Measurements from ENCODE around the gene RSPH4A. TPM values are rescaled to one million over a fixed set of nuclear protein-coding genes. Genes with fewer than 3 reads are reported as not detected.
A peak's percentile ranks its signal among the peaks of the same experiment; 100 is the strongest.

RSPH4A gene
- polyA plus RNA-seq, 1 donor from 2014 or later: 11.0 TPM

DNA sequence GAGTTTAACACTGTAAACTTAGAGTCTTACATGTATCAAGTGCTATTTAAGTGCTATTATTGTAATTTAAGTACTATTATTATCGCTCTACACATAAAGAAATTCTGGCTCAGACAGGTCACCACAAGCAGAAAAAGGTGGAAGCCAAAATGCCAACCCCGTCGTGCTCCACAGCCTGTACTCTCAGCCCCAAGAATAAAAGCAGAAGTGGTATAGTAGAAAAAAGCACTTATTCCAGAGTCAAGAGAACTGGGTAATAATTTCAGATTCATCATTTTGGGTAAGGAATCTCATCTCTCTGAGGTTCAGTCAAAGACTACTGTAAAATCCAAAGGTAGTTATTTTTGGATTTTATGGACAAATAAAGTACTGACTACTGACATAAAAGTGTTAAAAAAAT, 51.3 kb downstream of the RSPH4A start:
- TF ChIP-seq CTCF (IDR thresholded peaks at IDR 0.05; ENCODE audit: poor library complexity, severe bottlenecking) (no peak), POLR2AphosphoS5 (IDR thresholded peaks at IDR 0.05) (no peak), RAD21 (conservative IDR thresholded peaks at IDR 0.05) (no peak), EP300 (conservative IDR thresholded peaks at IDR 0.05; ENCODE audit: poor library complexity, severe bottlenecking) (no peak), EZH2 (IDR thresholded peaks at IDR 0.05; ENCODE audit: borderline replicate concordance, insufficient read depth, low read length, poor library complexity, severe bottlenecking) (no peak), MXI1 (conservative IDR thresholded peaks at IDR 0.05; ENCODE audit: poor library complexity, severe bottlenecking) (no peak), SMC3 (conservative IDR thresholded peaks at IDR 0.05; ENCODE audit: poor library complexity) (no peak), TAF1 (IDR thresholded peaks at IDR 0.05; ENCODE audit: low read depth) (no peak)
- TF ChIP-seq, protein P1, sequence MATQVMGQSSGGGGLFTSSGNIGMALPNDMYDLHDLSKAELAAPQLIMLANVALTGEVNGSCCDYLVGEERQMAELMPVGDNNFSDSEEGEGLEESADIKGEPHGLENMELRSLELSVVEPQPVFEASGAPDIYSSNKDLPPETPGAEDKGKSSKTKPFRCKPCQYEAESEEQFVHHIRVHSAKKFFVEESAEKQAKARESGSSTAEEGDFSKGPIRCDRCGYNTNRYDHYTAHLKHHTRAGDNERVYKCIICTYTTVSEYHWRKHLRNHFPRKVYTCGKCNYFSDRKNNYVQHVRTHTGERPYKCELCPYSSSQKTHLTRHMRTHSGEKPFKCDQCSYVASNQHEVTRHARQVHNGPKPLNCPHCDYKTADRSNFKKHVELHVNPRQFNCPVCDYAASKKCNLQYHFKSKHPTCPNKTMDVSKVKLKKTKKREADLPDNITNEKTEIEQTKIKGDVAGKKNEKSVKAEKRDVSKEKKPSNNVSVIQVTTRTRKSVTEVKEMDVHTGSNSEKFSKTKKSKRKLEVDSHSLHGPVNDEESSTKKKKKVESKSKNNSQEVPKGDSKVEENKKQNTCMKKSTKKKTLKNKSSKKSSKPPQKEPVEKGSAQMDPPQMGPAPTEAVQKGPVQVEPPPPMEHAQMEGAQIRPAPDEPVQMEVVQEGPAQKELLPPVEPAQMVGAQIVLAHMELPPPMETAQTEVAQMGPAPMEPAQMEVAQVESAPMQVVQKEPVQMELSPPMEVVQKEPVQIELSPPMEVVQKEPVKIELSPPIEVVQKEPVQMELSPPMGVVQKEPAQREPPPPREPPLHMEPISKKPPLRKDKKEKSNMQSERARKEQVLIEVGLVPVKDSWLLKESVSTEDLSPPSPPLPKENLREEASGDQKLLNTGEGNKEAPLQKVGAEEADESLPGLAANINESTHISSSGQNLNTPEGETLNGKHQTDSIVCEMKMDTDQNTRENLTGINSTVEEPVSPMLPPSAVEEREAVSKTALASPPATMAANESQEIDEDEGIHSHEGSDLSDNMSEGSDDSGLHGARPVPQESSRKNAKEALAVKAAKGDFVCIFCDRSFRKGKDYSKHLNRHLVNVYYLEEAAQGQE (IDR thresholded peaks at IDR 0.05; ENCODE audit: borderline replicate concordance): no peak
- Histone ChIP-seq H3K9ac (ENCODE audit: low read length) (peak overlapping the region; percentile 78), H3K9me3 (ENCODE audit: low read length) (no peaks in the 10 kb centered on the region), H3F3A (ENCODE audit: insufficient read depth, low read length, poor library complexity, severe bottlenecking) (no peaks in the 10 kb centered on the region), H3K4me3 (ENCODE audit: low read length) (peak overlapping the region; percentile 75), H3K36me3 (ENCODE audit: insufficient read depth, low read length) (no peaks in the 10 kb centered on the region), H3K27me3 (ENCODE audit: insufficient read depth, low read depth, low read length) (no peaks in the 10 kb centered on the region), H3K79me2 (replicated peaks; ENCODE audit: insufficient read depth, low read length) (peaks cover 53% of the 10 kb centered on the region), H3K9me2 (ENCODE audit: insufficient read depth, low read length) (no peaks in the 10 kb centered on the region), H4K20me1 (ENCODE audit: insufficient read depth) (no peaks in the 10 kb centered on the region), H3K4me2 (ENCODE audit: low read length) (peak overlapping the region; percentile 94), H2AFZ (ENCODE audit: low read depth, low read length) (no peak overlapping the region), H3K27ac (ENCODE audit: low read length) (no peak overlapping the region)

DNA sequence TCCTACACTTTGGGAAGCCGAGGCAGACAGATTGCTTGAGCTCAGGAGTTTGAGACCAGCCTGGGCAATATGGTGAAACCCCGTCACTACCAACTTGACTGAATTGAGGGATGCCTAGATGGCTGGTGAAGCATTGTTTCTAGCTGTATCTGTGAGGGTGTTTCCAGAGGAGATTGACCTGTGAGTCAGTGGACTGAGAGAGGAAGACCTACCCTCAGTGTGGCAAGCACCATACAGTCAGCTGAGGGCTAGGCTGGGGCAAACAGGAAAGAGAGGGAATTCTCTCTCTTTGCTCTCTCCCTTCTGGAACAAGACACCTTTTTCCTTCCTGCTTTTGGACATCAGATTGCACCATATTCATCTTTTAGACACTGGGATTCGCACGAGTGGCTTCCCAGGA, 56.0 kb downstream of the RSPH4A start:
- H3F3A ChIP-seq (ENCODE audit: insufficient read depth, low read length, poor library complexity, severe bottlenecking): no peaks in the 10 kb centered on the region

More for the DNA sequence above, 56.0 kb downstream of the RSPH4A start:
- H3K9ac ChIP-seq (ENCODE audit: low read length): no peak overlapping the region
- no peak overlapping the region for H3K4me2 ChIP-seq (ENCODE audit: low read length)
- no peak for TF ChIP-seq EP300 (conservative IDR thresholded peaks at IDR 0.05; ENCODE audit: poor library complexity, severe bottlenecking)
- TF ChIP-seq RAD21 (conservative IDR thresholded peaks at IDR 0.05): no peak
- TF ChIP-seq POLR2AphosphoS5 (IDR thresholded peaks at IDR 0.05): no peak
- no peak for TF ChIP-seq SMC3 (conservative IDR thresholded peaks at IDR 0.05; ENCODE audit: poor library complexity)
- TF ChIP-seq MXI1 (conservative IDR thresholded peaks at IDR 0.05; ENCODE audit: poor library complexity, severe bottlenecking): no peak
- TF ChIP-seq, protein P1 (IDR thresholded peaks at IDR 0.05; ENCODE audit: borderline replicate concordance): no peak
- no peak for TF ChIP-seq TAF1 (IDR thresholded peaks at IDR 0.05; ENCODE audit: low read depth)
- no peak for TF ChIP-seq EZH2 (IDR thresholded peaks at IDR 0.05; ENCODE audit: borderline replicate concordance, insufficient read depth, low read length, poor library complexity, severe bottlenecking)
- no peak for TF ChIP-seq CTCF (IDR thresholded peaks at IDR 0.05; ENCODE audit: poor library complexity, severe bottlenecking)
- H3K79me2 ChIP-seq (replicated peaks; ENCODE audit: insufficient read depth, low read length): peaks cover 12% of the 10 kb centered on the region
- H3K27ac ChIP-seq (ENCODE audit: low read length): no peak overlapping the region
- no peaks in the 10 kb centered on the region for H3K27me3 ChIP-seq (ENCODE audit: insufficient read depth, low read depth, low read length)
- H3K9me2 ChIP-seq (ENCODE audit: insufficient read depth, low read length): no peaks in the 10 kb centered on the region
- no peak overlapping the region for H2AFZ ChIP-seq (ENCODE audit: low read depth, low read length)
- H4K20me1 ChIP-seq (ENCODE audit: insufficient read depth): no peaks in the 10 kb centered on the region
- no peaks in the 10 kb centered on the region for H3K36me3 ChIP-seq (ENCODE audit: insufficient read depth, low read length)
- no peak overlapping the region for H3K4me3 ChIP-seq (ENCODE audit: low read length)
- H3K9me3 ChIP-seq (ENCODE audit: low read length): no peaks in the 10 kb centered on the region
